HEK293 (cell line): ENCODE data around the gene ITGA3.

Source experiments
- CTCF ChIP-seq: fragments of 450-650 bp; formaldehyde crosslinking; IDR thresholded peaks from 2 replicates; pipeline ENCODE4 v1.5.1; 2016; ENCODE audit warnings: missing biosample characterization, missing genetic modification characterization
- KLF10 ChIP-seq: fragments of 450-650 bp; IDR thresholded peaks from 2 replicates; pipeline ENCODE4 v1.5.1; 2018; ENCODE audit warnings: missing biosample characterization, mild to moderate bottlenecking, missing genetic modification characterization
- KLF8 ChIP-seq: fragments of 450-650 bp; formaldehyde crosslinking; IDR thresholded peaks from 2 replicates; pipeline ENCODE4 v1.5.1; 2016; ENCODE audit warnings: missing biosample characterization, missing genetic modification characterization
- OSR2 ChIP-seq: fragments of 450-650 bp; formaldehyde crosslinking; IDR thresholded peaks from 2 replicates; pipeline ENCODE4 v1.5.1; 2016; ENCODE audit warnings: missing biosample characterization, missing genetic modification characterization
- PRDM6 ChIP-seq: fragments of 450-650 bp; formaldehyde crosslinking; IDR thresholded peaks from 2 replicates; pipeline ENCODE4 v1.5.1; 2017; ENCODE audit warnings: missing biosample characterization, missing genetic modification characterization
- REST ChIP-seq: fragments of 450-650 bp; formaldehyde crosslinking; IDR thresholded peaks from 2 replicates; pipeline ENCODE4 v1.5.1; 2016; ENCODE audit warnings: missing biosample characterization, missing genetic modification characterization
- ZFP41 ChIP-seq: fragments of 450-650 bp; formaldehyde crosslinking; IDR thresholded peaks from 2 replicates; pipeline ENCODE4 v1.5.1; 2016; ENCODE audit warnings: missing biosample characterization, missing genetic modification characterization, borderline replicate concordance
- ZIC2 ChIP-seq: fragments of 450-650 bp; formaldehyde crosslinking; IDR thresholded peaks from 2 replicates; pipeline ENCODE4 v1.5.1; 2016; ENCODE audit warnings: missing biosample characterization, missing genetic modification characterization
- ZNF148 ChIP-seq: fragments of 450-650 bp; formaldehyde crosslinking; IDR thresholded peaks from 2 replicates; pipeline ENCODE4 v1.5.0; 2017; ENCODE audit warnings: missing biosample characterization, missing genetic modification characterization, borderline replicate concordance
- ZNF239 ChIP-seq: fragments of 450-650 bp; formaldehyde crosslinking; IDR thresholded peaks from 2 replicates; pipeline ENCODE4 v1.5.1; 2016; ENCODE audit warnings: missing biosample characterization, missing genetic modification characterization
- ZNF558 ChIP-seq: fragments of 450-650 bp; formaldehyde crosslinking; IDR thresholded peaks from 2 replicates; pipeline ENCODE4 v1.5.1; 2016; ENCODE audit warnings: missing biosample characterization, missing genetic modification characterization
- ZNF707 ChIP-seq: fragments of 450-650 bp; formaldehyde crosslinking; IDR thresholded peaks from 2 replicates; pipeline ENCODE4 v1.5.1; 2016; ENCODE audit warnings: missing biosample characterization, missing genetic modification characterization
- ZSCAN18 ChIP-seq: fragments of 450-650 bp; formaldehyde crosslinking; IDR thresholded peaks from 2 replicates; pipeline ENCODE4 v1.5.1; 2016; ENCODE audit warnings: missing biosample characterization, missing genetic modification characterization
- ZSCAN4 ChIP-seq: fragments of 450-650 bp; formaldehyde crosslinking; IDR thresholded peaks from 2 replicates; pipeline ENCODE4 v1.5.1; 2017; ENCODE audit warnings: missing biosample characterization, missing genetic modification characterization

- TF ChIP-seq CTCF (tag by site-specific recombination) (no peak), ZSCAN4 (tag by site-specific recombination) (no peak), REST (tag by site-specific recombination) (no peak), ZNF707 (tag by site-specific recombination) (no peak), KLF10 (tag by site-specific recombination) (no peak), ZFP41 (tag by site-specific recombination) (no peak), ZSCAN18 (no peak), PRDM6 (tag by site-specific recombination) (no peak), OSR2 (no peak), KLF8 (tag by site-specific recombination) (no peak), ZNF239 (tag by site-specific recombination) (no peak), ZNF148 (tag by site-specific recombination) (no peak), ZNF558 (no peak), ZIC2 (tag by site-specific recombination) (no peak)
Measured at GRCh38 chr17:50118076-50118827, 62.3 kb downstream of the ITGA3 start.
